ENCODE measurements around the gene CDON.

DNA sequence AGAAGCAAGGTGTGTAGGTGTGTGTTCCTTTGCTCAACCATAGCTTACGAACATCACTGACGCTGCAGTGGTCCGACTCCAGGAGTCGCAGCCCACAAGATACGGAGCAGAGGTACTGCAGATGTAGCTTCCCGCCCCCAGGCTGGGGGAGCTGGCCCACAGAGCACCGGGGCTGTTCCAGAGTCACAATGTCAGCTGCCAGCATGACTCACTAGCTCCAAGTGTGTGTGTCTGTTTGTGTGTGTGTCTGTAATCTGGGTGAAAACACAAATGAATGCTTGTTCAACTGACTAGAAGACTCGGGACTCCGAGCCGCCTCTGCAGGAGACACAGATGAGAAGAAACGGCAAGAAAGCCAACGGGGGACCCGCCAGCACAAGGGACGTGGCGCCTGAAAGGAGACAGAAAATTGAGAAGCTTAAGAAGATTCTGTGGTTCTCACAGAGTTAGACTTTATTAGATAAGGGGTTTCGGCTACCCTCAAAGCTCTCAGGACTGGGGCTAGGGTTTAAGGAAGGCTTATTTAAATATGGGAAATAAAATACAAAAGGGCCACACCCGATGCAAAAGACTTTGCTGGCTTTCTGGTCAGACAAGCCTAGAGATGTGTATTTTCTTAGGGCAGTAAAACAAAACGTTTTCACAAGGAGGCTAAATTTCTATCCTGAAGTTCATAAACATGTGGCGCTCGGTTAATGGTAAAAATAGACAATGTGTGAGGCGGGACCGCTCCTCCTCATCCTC, 106.1 kb downstream of the CDON start:
- TF ChIP-seq POLR2A (IDR thresholded peaks at IDR 0.05; ENCODE audit: low read length) (no peak), GATA1 (IDR thresholded peaks at IDR 0.05; ENCODE audit: low read depth, low read length) (no peak)
